Vagina (tissue), 2 donors: ENCODE measurements around the gene TTC23. TPM values are rescaled to one million over a fixed set of nuclear protein-coding genes. Genes with fewer than 3 reads are reported as not detected.

ENCODE experiments used
- DNase-seq, 2 donors: peaks; one replicate each; pipeline ENCODE4 v3.0.0-alpha.2; 2017; ENCODE audit errors: extremely low spot score in 2 of 2
- H3K27ac ChIP-seq: fragments of 200-600 bp; sonication (generic); one replicate; pipeline ENCODE4 v1.5.1; 2019
- H3K27me3 ChIP-seq: fragments of 200-600 bp; sonication (generic); one replicate; pipeline ENCODE4 v1.5.1; 2019
- H3K36me3 ChIP-seq, 2 donors: fragments of 200-600 bp; sonication (generic); one replicate each; pipeline ENCODE4 v1.5.1; 2017 to 2019
- H3K4me1 ChIP-seq: fragments of 200-600 bp; sonication (generic); one replicate; pipeline ENCODE4 v1.5.1; 2019
- H3K4me3 ChIP-seq, 2 donors: fragments of 200-600 bp; sonication (generic); 1 replicate in 1 of 2; 2 replicates in 1 of 2; pipeline ENCODE4 v1.5.1; 2016 to 2019
- H3K9me3 ChIP-seq: fragments of 200-600 bp; sonication (generic); one replicate; pipeline ENCODE4 v1.5.1; 2019
- CTCF ChIP-seq, 3 experiments: fragments of 450-650 bp in 2 of 3; fragments of 200-600 bp in 1 of 3; sonication (generic) in 1 of 3; IDR thresholded peaks; one replicate each; pipeline ENCODE4 v1.5.1; 2017 to 2019; ENCODE audit warnings: antibody characterized with exemption in 3 of 3, mild to moderate bottlenecking in 2 of 3, moderate library complexity in 2 of 3
- POLR2A ChIP-seq, 2 donors: fragments of 450-650 bp; IDR thresholded peaks; one replicate each; pipeline ENCODE4 v1.6.1; 2017; ENCODE audit warnings: antibody characterized with exemption in 2 of 2, mild to moderate bottlenecking in 2 of 2, moderate library complexity in 2 of 2
- POLR2AphosphoS5 ChIP-seq, 2 donors: sonication (generic); formaldehyde crosslinking; IDR thresholded peaks; one replicate each; pipeline ENCODE4 v1.9.0; 2017; ENCODE audit warnings: antibody characterized with exemption in 2 of 2, mild to moderate bottlenecking in 2 of 2, low read depth in 1 of 2; ENCODE audit not compliant: insufficient read depth in 1 of 2
- intact Hi-C: fragments of 100-400 bp; cut with DNase I; formaldehyde crosslinking; loops from one replicate; pipeline ENCODE4 v1.15.1; 2023
- total RNA-seq: library from RNA; depleted of rRNA; stranded (reverse); fragments of >200 nt; gene quantifications from one replicate; pipeline ENCODE4 v1.2.3, GENCODE V29; 2016

TTC23 gene
- total RNA-seq, 1 donor from 2014 or later: 64.1 TPM

- intact Hi-C loops: no loop called here
- no peak for TF ChIP-seq POLR2AphosphoS5 (IDR thresholded peaks at IDR 0.05; ENCODE audit: insufficient read depth in 1 of 2, low read depth in 1 of 2)
Observed at GRCh38 chr15:99090011-99090699, 159.2 kb downstream of the TTC23 start.

GRCh38 chr15:99087405-99087943, 161.9 kb downstream of the TTC23 start:
- no peaks in the 10 kb centered on the region for H3K4me1 ChIP-seq
- H3K36me3 ChIP-seq: no peaks in the 10 kb centered on the region
- H3K27ac ChIP-seq: no peak overlapping the region
- TF ChIP-seq POLR2A (IDR thresholded peaks at IDR 0.05): no peak
- no peak for TF ChIP-seq CTCF (IDR thresholded peaks at IDR 0.05)
- TF ChIP-seq POLR2AphosphoS5 (IDR thresholded peaks at IDR 0.05; ENCODE audit: insufficient read depth in 1 of 2, low read depth in 1 of 2): no peak
- no peak overlapping the region for H3K4me3 ChIP-seq
- no peak for DNase-seq
- no peaks in the 10 kb centered on the region for H3K27me3 ChIP-seq
- intact Hi-C loops: loop anchor here (10.0 kb wide), 1 partner anchor 443 kb away; the partner anchor contains the start of gene IGF1R
- H3K9me3 ChIP-seq: no peaks in the 10 kb centered on the region

More at GRCh38 chr15:99090011-99090699, 159.2 kb downstream of the TTC23 start:
- no peak overlapping the region for H3K27ac ChIP-seq
- DNase-seq: no peak
- H3K27me3 ChIP-seq: no peaks in the 10 kb centered on the region
- no peak overlapping the region for H3K4me3 ChIP-seq
- H3K4me1 ChIP-seq: no peaks in the 10 kb centered on the region
- no peaks in the 10 kb centered on the region for H3K9me3 ChIP-seq
- H3K36me3 ChIP-seq: no peaks in the 10 kb centered on the region

GRCh38 chr15:99086327-99086667, 163.1 kb downstream of the TTC23 start:
- no peak for DNase-seq
- Histone ChIP-seq H3K4me1 (no peaks in the 10 kb centered on the region), H3K27ac (no peak overlapping the region), H3K36me3 (no peaks in the 10 kb centered on the region), H3K27me3 (no peaks in the 10 kb centered on the region), H3K9me3 (no peaks in the 10 kb centered on the region), H3K4me3 (no peak overlapping the region)
- intact Hi-C loops: loop anchor here (10.0 kb wide), 1 partner anchor 441 kb away; the partner anchor contains the start of gene IGF1R
- TF ChIP-seq POLR2AphosphoS5 (IDR thresholded peaks at IDR 0.05; ENCODE audit: insufficient read depth in 1 of 2, low read depth in 1 of 2): no peak
- TF ChIP-seq POLR2A (IDR thresholded peaks at IDR 0.05): no peak
- no peak for TF ChIP-seq CTCF (IDR thresholded peaks at IDR 0.05)

Other genes with a start within 250 kb of the TTC23 start
- gene PGPEP1L, start 241.8 kb downstream of the TTC23 start, total RNA-seq: not detected
- gene SYNM, start 144.5 kb downstream of the TTC23 start, total RNA-seq: 62.6 TPM
- gene LRRC28, start 1.9 kb upstream of the TTC23 start, total RNA-seq: 23.8 TPM